22Rv1 (cell line): Measurements from ENCODE around the gene MYD88.

Source experiments
- ZFX ChIP-seq: fragments of 450-650 bp; IDR thresholded peaks from 2 replicates; pipeline ENCODE4 v1.6.1; 2017; ENCODE audit warnings: antibody characterized with exemption, borderline replicate concordance
- TF ChIP-seq, protein P1 (sequence below): fragments of 450-650 bp; IDR thresholded peaks from 2 replicates; pipeline ENCODE4 v1.5.1; 2017; ENCODE audit warnings: mild to moderate bottlenecking

DNA sequence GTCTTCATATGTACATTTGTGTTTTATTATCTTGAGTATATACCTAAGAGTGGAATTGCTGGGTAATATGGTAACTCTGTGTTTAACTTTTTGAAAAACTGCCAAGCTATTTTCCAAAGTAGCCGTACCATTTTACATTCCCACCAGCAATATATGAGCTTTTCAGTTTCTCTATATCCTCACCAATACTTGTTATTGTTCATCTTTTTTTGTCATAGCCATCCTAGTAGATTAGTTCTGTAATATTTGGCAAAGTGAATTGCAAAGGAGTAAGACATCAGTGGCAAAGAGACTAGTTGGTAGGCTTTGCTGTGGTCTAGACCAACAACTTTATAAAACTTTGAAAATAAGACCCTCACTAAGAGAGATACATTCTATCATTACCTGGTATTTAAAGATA is 48.3 kb downstream of the MYD88 start:
- TF ChIP-seq, protein P1, sequence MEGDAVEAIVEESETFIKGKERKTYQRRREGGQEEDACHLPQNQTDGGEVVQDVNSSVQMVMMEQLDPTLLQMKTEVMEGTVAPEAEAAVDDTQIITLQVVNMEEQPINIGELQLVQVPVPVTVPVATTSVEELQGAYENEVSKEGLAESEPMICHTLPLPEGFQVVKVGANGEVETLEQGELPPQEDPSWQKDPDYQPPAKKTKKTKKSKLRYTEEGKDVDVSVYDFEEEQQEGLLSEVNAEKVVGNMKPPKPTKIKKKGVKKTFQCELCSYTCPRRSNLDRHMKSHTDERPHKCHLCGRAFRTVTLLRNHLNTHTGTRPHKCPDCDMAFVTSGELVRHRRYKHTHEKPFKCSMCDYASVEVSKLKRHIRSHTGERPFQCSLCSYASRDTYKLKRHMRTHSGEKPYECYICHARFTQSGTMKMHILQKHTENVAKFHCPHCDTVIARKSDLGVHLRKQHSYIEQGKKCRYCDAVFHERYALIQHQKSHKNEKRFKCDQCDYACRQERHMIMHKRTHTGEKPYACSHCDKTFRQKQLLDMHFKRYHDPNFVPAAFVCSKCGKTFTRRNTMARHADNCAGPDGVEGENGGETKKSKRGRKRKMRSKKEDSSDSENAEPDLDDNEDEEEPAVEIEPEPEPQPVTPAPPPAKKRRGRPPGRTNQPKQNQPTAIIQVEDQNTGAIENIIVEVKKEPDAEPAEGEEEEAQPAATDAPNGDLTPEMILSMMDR = no peak
- no peak for TF ChIP-seq ZFX
